NCI-H2227 (cell line): ENCODE data around the gene USB1.

Source experiments
- DNase-seq: peaks from one replicate; lab custom pipeline; 2025; ENCODE audit not compliant: unreplicated experiment; lab: John Stamatoyannopoulos, UW

Gene USB1

DNA sequence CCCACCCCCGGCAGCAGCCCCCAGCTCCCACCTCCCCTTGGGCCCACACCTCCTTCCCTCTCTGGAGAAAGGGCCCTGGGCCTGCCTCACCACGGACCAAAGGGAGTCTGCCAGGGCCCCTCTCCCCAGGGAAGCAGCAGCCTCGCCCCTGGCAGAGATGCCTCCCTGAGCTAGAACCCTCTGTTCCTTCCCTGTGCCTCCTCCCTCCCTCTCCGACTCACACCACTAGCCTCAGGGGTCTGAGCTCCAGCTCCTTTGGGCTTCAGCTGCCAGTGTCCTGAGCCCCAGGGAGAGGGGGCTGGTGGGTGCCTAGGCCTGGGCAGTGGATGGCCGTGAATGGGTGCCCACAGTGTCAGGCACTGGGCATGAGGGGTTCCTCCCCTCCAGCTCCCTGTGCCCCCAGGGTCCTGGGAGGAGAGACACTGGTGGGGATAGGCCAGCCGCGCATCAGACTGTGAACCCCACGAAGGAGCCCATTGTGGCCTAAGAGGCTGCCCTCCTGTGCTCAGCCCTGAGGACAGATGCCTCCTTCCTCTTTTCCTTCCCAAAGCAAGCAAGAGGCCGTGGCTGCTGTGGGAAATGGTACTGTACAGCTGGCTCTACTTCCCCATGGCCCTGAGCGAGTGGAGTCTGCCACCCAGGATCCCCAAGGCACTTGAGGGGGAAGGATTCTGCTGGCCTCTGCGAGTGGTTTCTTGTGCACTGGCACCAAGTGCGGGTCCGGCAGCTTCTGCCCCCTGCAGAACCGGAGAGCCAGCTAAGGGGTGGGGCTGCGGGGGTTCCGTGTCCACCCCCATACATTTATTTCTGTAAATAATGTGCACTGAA lies 45.1 kb downstream of the USB1 start:
- no peak for DNase-seq

DNA sequence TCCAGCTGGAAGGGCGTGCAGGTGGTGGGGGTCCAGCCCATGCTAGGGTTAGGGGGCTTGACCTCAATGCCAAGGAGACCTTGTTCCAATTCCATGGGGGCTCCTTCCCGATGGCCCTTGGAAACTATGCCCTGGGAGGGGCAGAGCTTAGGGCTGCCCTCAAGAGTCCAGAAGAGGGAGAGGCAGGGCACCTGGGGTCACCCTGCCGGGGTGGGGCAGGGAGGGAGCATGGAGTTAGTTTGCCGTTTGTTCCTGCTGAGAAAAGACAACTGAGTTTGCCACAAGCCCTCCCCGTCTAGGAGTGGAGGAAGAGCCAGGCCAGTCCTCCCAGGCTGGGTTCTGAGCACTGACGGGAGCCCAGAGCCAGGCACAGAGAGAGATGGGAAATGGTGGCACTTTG lies 45.7 kb downstream of the USB1 start:
- no peak for DNase-seq

DNA sequence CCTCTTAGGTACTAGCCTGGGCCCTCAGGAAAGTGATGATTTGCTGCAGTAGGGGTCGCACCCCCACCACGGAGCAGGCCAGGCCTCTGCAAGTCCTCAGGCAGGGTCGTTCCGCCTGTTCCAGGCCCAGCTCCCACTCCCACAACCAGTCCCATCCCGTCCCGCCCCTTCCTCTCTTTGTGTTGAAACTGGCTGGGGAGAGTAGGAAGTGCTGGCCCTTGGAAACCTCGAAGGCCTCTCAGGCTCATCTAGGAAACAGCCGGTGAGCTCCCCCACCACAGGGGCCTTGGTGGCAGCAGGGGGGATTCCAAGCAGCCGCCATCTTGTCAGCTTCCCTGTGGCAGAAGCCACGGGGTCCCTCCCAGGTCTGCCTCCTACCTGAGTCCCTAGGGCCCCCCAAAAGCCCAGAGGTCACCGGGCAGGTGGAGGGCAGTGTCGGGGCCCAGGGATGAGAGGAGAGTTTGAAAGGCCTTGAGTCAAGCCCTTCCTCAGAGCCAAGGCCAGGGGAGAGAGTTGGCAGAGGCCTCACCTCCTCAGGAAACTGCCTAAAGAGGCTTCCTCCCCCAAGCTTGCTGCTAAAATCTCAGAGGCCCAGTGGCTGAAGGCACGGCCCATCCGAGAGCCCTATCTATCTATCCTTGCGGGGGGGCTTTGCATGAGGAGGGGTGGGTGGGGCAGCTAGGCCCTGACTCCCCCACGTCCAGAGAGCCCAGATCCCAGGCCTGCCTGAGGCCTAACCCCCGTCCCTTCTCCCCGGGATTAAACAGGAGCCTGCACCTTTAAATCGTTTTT lies 46.5 kb downstream of the USB1 start:
- DNase-seq: no peak

DNA sequence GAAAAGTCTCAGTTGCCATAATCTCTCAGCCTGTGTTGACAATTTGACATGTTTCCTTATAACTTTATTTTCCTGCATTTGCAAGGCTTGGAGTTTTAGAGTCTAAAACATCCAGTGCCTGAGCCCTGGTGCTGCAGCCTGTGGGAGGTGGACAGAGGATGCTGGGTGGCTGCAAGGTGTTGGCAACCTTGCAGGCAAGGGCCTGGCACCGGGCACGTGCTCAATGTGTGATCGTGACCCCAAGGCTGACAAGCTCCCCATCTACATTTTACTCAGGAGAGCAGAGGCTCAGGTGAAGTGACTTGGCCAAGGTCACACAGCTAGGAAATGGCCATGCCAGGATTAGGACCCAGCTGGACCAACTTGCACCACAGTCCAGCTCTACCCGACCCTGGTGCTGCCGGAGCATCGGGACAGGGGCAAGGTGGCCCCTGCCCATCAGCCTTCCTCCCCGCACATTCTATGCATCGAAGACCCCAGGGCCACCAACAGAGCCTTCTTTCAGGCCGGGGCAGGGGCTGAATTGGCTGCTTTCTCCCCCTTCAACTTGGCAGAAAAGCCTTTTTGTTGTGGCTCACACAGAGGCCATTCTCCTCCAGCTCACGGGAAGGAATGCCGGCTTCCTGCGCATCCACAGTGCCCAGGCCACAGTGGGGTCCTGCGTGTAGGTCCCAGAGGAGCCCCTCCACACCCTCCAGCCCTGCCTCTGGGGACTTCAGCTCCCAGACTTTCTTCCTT lies 47.5 kb downstream of the USB1 start:
- DNase-seq: no peak

DNA sequence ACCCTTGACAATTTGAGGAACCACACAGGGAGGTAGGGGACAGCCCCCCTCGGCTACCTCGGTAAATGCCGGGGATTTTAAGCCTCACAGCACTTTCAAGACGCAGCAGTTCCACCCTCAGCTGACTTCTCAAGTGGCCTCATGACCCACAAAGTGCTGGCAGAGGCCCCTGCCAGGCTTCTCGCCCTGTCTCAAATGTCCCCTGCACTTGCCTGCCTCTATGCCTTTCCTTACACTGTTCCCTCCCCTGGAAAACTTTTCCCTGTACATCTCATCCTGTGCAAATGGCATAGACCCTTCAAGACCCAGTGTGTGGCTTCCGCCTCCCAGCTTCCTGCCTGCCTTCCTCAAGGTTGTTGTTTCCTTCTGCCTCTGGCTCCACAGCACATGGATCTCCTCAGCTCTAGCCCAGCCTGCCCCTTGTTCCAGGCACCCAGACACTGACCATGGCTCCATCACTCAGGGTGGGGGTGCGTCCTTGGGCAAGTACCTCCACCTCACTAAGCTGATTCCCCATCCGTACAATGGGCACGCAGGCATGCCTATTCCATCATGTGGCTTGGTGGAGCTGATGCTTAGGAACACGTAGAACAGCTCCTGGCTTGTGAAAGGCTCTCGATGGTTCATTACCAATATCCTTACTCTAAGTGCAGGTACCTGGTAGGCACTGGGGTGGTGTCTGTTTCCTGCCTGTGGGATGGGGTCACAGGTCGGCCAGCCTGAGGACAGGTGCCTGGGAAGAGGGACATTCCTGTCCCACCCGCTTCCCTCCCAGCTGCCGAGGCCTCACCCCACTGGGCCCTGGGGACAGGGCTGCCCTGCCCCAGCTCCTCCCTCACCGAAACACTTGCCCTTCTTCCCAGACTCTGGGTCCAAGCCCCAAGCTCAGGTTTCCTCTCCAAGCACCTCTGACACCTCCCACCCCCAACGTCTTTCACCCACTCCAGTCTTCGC lies 48.3 kb downstream of the USB1 start:
- no peak for DNase-seq

DNA sequence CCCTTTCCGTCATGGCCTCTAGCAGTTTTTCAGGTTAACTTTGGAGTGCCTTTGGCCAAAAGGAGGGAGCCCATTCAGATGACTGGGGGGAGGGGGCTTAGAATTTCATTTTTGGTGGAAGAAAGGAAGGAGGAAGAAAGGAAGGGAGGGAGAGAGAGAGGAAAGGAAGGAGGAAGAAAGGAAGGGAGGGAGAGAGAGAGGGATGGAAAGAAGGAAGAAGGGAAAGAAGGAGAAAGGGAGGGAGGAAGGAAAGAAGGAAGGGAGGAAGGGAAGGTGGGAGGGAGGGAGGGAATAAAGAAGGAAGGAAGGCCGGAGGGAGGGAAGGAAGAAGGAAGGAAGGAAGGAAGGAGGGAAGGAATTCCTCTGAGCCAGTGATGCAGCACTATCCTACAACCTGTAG lies 50.1 kb downstream of the USB1 start:
- no peak for DNase-seq

GRCh38 chr16:58051821-58052603 lies 50.8 kb downstream of the USB1 start:
- DNase-seq: no peak

- no peak for DNase-seq
Observed at GRCh38 chr16:58053682-58054005, 52.4 kb downstream of the USB1 start.

DNA sequence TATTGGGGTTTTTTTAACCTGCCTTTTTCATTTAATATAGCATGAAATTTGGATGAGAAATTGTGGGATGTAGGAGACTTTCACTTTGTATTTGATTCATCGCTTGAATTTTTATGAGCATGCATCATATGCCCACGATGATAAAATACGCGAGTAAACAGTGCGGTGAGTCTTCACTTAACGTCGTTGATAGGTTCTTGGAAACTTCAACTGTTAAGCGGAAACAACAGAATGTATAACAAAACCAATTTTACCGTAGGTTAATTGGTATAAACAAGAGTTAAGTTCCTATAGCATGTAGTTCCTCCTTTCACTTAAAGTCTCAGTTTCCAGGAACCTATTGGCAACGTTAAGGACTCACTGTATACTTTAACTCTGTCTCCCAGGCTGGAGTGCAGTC lies 53.1 kb downstream of the USB1 start:
- DNase-seq: no peak

DNA sequence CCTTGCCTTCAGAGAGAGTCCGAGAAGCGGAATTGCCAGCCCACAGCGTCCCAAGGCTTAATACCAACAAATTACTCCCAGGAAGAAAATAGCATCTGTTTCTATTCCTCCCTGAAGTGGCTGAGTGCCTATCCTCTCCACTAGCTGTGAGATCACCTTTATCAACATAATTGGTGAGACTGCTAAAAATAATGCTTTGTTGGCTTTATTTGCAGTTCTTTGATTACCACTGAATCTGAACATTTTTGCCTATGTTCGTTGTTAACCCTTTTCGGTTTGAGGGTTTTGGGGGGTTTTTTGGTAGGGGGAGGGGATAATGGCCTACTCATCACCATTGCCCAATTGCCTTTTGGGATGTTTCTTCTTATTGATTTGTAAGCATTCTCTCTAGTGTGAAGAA lies 55.4 kb downstream of the USB1 start:
- peak; percentile 59 for DNase-seq

DNA sequence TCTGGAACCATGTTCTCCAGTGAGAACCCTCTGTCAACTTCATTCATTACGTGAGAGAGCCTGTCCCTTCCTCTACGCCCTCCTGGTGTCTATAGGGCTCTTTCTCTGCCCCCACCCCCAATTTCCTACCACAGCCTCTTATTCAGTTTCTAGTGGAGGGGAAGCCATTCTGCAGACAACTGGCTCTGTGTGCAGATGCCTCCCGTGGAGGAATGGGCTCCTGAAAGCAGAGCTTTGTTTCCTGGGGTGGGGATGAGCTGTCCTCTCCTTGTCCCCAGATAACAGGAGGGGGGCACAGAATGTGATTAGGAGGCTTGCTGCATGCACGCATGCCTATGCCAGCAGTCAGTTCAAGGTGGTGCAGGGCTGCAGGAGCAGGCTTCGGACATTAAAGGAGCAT lies 55.9 kb downstream of the USB1 start:
- no peak for DNase-seq

DNA sequence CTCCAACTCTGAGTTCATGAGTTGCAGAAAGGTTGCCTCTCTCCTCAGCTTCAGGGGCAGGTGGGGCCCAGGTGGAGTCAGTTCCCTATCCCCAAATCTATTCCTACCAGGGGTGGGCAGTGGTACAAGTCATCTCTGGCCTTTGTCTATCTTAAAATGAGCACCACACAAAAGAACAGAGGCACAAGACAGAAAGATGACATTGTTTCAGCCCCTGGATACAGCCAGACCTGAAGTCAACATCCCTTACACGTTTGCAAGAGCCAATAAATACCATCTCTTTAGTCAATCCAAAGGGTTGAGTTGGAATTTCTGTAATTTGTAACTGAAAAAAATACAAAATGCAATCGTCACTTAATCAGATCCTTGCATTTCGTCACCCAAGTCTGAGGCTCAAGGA lies 56.6 kb downstream of the USB1 start:
- DNase-seq: no peak

- DNase-seq: no peak
Observed at GRCh38 chr16:58062821-58063220, 61.6 kb downstream of the USB1 start.

DNA sequence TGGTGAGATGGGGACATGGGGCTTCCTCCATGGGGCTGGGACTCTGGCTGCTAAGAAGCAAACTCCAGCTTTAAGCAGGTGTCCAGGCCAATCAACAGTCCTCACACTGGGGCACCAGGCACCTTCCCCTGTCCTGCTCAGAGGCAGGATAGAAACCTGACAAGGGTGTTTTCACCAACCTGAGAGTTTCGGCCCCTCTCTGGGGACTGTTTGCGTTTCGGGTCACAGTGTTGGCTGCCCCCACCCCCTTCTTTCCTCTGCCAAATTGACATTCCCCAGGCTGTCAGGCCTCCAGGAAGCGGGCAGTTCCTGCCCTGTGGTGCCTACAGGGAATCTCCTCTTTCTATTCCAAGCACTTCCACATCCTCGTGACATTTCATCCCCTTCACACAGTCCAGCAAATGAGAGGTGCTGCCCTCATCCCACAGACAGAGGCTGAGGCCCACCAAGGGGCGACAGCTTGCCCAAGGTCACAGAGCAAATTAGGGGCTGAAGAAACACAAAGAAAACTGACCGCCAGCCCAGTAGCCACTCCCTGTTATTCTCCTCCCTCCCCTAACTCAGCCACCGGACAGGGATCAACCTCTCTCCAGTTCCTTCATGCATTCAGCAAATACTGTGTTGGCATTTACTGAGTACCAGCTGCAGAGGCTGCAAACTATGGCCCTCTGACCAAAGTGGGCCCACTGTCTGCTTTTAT lies 62.3 kb downstream of the USB1 start:
- no peak for DNase-seq

- DNase-seq: no peak
Observed at GRCh38 chr16:58070585-58070984, 69.4 kb downstream of the USB1 start.
